Astrocyte (in vitro differentiated cells and primary cell): Measurements from ENCODE around the gene GLB1L3.

Experiments
- EZH2 ChIP-seq: IDR thresholded peaks from 2 replicates; pipeline ENCODE4 v1.6.1; 2012; ENCODE audit warnings: mild to moderate bottlenecking, low read length, inconsistent platforms; ENCODE audit not compliant: insufficient read depth
- TF ChIP-seq, protein P1 (sequence below): IDR thresholded peaks from 2 replicates; pipeline ENCODE4 v1.5.1; 2011; ENCODE audit warnings: low read depth, mild to moderate bottlenecking, inconsistent platforms, low read length, moderate library complexity; ENCODE audit not compliant: insufficient read depth

DNA sequence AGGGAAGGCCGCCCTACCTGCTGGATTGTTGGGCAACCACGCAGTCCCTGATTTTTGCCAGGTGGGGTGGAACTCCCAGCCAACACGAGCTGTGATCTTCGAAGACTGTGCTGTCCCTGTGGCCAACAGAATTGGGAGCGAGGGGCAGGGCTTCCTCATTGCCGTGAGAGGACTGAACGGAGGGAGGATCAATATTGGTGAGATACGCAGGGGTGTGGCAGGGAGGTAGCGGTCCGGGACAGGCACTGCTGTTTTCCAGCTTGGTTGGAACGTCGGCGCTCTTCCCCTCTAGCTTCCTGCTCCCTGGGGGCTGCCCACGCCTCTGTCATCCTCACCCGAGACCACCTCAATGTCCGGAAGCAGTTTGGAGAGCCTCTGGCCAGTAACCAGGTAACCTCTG is 15.2 kb upstream of the GLB1L3 start:
- TF ChIP-seq, protein P1, sequence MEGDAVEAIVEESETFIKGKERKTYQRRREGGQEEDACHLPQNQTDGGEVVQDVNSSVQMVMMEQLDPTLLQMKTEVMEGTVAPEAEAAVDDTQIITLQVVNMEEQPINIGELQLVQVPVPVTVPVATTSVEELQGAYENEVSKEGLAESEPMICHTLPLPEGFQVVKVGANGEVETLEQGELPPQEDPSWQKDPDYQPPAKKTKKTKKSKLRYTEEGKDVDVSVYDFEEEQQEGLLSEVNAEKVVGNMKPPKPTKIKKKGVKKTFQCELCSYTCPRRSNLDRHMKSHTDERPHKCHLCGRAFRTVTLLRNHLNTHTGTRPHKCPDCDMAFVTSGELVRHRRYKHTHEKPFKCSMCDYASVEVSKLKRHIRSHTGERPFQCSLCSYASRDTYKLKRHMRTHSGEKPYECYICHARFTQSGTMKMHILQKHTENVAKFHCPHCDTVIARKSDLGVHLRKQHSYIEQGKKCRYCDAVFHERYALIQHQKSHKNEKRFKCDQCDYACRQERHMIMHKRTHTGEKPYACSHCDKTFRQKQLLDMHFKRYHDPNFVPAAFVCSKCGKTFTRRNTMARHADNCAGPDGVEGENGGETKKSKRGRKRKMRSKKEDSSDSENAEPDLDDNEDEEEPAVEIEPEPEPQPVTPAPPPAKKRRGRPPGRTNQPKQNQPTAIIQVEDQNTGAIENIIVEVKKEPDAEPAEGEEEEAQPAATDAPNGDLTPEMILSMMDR: no peak
- no peak for TF ChIP-seq EZH2
